HG02938 (cell line): ENCODE measurements around the gene PLEKHA1.

Source experiments
- ATAC-seq: cut with Tn5 transposase; IDR thresholded peaks from one replicate; pipeline ENCODE4 v1.9.1; 2021; ENCODE audit warnings: mild to moderate bottlenecking, moderate library complexity; ENCODE audit not compliant: unreplicated experiment

PLEKHA1 gene

DNA sequence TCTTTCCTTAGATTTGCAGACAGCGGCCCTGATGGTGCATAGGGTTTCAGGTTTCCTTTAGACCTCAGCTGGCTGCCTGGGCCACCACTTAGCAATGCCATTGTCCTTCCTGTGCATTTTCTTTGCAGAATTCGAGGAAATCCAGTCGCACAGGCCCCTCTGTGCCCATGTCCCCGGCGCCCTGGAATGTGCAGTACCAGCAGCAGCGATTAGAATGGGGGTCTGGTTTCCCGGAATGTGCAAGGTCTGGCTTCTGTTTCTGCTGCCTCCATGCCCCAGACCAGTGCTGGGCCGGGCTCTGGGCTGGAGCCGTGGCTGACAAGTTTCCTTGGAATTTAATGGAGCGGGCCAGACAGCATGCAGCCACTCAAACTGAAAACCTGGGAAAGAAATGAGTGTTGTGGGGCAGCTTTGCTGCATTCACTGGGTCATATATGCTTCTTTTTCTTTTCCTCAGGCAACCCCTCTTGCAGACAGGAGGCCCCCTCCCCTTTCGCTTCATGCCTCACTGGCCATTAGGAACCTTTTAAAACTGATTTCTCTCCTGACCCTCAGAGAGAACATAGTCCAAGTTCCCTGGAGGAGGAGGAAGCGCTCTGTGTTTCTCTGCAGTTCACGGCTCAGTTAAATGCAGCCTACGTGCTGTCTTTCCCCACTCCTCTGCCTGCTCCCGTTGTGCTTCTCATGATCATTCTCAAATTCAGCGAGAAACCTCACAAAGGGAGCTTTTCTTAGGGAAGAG is 101.3 kb downstream of the PLEKHA1 start:
- ATAC-seq, result no peak

DNA sequence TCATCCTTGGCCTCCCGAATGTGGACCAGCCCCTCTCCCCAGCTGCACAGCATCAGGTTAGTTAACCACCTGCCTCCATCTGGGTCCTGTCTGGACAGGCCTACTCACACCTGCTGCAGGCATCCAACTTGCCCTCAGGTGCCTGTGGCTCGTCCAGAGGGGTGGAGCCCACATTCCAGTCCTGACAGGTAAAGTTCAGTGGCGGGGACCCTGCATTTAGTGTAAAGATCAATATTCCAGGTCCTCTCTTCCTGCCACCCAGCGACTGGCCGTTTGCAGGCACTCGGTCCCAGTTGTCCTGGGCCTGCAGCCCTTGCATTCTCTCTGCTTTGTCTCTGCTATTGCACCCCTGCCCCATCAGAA is 101.8 kb downstream of the PLEKHA1 start:
- no peak for ATAC-seq

DNA sequence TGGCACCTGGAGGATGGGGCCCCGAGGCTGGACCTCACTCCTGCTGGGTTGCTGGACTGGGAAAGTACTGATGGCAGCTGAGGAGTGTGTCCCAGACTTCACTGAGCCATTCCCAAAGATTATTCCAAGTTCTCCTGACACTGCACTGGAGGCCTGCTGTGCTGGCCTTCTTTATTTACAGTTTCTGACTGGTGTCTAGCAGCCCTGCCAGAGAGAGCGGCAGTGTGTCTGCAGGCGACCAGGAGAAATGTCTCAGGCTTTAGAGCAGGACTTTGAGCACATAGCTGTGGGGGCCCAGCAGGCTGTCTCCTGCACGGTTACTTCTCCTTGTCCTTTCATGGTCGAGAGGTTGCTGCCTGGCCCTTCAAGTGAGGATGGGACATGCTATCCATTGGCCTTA is 102.9 kb downstream of the PLEKHA1 start:
- no peak for ATAC-seq

DNA sequence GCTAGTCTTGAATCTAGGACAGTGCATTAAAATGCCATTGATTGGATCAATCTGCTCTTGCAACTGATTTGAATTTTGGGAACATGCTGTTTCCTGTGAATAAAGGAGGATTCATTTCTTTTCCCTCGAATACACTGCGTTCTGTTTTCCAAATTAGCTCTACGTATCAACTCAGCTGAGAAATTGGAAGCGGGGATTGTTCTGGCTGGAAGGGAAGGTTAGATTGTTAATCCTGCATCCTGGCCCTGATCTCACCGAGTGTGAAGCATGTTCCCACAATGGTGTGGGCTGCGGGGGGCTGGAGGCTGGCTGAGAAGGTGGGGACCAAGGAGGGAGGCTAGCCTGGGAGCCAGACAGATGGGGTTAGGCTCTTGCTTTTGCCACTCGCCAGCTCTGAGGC is 104.5 kb downstream of the PLEKHA1 start:
- no peak for ATAC-seq

DNA sequence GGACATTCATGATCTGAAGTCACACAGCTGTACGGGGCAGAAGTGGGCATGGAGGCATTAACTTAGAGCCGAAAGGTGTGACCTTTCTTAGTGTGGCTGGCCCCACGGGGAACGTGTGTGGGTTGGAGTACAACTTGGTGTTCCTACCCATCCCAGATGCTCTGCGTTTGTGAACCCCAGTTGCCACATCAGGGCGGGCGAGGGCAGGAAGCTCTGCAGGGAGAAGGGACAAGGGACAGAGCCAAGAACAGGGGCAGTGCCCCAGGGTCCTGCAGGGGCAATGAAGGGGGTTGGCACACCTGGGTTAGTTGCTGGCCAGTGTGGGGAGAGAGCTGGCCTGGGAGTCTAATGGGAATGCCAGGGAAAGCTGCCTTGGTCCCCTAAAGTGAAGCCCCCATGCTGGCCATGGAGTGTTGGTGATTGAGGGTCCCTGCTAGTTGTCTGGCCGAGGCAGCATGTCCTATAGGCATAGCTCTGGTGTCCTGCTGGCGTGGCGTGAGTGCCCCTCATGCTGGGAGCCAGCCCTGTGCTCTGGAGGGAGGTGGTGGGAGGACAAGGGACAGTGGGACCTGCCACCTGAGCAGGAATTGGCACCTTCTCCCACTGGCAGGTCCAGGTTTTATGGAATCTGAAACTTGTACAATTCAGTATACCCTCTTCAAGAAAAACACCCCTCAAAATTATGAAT is 105.8 kb downstream of the PLEKHA1 start:
- no peak for ATAC-seq

DNA sequence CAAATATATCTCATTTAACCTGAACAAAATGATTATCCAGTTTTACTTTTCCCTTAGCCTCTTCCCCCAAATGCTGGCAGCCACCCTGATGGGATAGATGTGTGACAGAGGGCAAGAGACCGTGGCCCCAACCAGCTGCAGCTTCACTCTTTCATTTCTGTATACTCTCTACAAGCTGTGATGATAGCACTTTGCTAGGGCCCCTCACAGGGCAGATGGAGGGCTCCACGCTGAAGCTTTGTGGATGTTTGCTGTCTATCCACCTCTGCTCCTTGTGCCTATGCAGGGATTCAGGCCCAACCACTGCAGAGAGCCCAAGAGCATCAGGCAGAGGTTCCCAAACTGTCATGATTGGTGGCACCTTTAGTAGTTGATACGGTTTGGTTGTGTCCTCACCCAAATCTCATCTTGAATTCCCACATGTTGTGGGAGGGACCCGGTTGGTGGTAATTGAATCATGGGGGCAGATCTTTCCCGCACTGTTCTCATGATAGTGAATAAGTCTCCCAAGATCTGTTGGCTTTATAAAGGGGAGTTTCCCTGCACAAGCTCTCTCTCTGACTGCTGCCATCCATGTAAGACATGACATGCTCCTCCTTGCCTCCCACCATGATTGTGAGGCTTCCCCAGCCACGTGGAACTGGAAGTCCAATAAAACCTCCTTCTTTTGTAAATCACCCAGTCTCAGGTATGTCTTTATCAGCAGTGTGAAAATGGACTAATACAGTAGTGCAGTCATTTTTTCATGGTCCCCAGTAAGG is 107.0 kb downstream of the PLEKHA1 start:
- ATAC-seq, result no peak
